COLO668 (cell line): ENCODE measurements around the gene TMTC4.
"Not testable (repeated sequence)": the region's sequence is repeated elsewhere in the genome, so short reads cannot be mapped to it uniquely, and the experiment has no call there.

Source experiments
- DNase-seq: peaks from one replicate; lab custom pipeline; 2025; ENCODE audit not compliant: unreplicated experiment; lab: John Stamatoyannopoulos, UW

TMTC4 gene, protein sequence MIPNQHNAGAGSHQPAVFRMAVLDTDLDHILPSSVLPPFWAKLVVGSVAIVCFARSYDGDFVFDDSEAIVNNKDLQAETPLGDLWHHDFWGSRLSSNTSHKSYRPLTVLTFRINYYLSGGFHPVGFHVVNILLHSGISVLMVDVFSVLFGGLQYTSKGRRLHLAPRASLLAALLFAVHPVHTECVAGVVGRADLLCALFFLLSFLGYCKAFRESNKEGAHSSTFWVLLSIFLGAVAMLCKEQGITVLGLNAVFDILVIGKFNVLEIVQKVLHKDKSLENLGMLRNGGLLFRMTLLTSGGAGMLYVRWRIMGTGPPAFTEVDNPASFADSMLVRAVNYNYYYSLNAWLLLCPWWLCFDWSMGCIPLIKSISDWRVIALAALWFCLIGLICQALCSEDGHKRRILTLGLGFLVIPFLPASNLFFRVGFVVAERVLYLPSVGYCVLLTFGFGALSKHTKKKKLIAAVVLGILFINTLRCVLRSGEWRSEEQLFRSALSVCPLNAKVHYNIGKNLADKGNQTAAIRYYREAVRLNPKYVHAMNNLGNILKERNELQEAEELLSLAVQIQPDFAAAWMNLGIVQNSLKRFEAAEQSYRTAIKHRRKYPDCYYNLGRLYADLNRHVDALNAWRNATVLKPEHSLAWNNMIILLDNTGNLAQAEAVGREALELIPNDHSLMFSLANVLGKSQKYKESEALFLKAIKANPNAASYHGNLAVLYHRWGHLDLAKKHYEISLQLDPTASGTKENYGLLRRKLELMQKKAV

DNA sequence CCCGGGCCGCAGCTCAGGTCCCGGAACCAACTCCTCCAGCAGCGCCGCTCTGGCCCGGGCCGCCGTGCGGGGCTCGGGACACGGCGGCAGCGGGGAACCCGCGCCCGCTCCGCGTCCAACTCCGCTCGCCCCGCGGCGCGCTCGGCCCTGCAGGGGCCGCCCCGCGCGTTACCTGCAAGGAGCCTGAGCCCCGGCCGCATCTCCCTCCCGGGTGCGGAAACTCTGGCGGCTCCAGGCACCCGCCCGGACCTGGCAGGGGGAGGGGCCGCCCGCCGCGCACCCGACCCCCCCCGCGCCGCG is at the start of gene TMTC4:
TMTC4 (minus strand) TSS at position 224 of the 300 bp plus-strand sequence. CDS start 4,433 bp downstream, outside the sequence.
- no peak for DNase-seq

DNA sequence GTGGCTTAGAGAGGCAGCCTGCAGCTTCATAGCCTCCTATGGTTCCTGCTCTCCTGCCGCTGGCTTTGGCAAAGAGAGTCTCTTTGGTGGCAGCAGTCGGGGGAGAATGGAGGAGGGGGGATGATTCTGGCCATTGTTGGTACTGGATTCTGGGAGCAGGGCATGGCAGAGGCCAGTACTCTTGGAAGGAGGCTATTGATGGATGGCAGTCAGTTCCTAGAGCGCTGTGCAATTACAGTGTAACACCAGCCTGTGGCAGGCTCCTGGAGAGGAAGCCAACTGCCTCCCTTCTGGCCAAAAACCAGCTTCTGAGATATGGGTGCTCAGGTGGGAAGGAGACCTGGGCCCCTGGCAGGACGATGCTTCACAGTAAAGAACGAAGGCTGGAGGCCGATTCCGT is 47.9 kb upstream of the TMTC4 start:
- DNase-seq: no peak

DNA sequence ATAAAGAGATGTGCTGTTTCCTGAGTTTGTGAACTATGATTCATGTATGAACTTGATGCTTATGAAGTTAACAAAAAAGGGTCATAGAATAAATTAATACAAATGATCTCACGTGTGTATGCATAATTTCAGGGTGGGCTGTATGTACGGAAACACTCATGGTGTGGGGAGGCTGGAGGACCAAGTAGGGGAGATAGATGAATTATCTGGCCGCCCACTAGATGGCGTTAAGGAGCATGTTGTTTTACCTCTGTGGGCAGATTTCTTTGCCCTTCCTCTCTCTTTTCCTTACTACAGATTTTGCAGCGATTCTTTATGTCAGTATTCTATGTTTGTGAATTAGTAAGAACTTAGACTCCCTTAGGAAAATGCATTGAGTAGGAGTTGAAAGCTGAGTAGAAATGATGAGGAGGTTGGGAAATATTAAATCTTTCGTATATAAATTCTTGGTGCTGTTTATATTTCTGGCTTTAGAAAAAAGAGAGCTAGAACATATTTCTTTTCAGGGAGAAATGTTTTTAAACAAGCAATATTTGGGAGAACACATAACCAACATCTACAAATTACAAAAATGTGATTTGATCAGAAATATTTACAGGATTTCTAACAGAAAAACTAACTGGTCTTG is 47.4 kb upstream of the TMTC4 start:
- DNase-seq: peak; percentile 82

DNA sequence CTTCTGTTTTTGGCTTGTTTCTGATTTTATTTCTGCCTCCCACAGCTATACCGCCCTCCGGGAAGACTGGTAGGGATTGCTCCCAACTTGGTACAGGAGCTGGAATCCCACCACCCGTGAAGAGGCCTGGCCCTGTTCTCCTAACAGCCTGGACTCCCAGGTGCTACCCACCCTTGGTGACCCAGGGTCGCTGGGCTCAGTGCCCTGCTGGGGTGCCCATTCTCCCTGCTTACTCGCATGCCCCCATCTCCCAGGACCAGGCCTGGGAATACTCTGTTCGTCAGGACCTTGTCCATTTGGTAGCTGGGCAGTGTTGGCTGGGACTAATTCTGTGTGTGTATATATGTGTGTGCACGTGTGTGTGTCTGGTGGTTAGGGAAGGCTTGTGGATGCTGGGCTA is 41.0 kb upstream of the TMTC4 start:
- no peak for DNase-seq

DNA sequence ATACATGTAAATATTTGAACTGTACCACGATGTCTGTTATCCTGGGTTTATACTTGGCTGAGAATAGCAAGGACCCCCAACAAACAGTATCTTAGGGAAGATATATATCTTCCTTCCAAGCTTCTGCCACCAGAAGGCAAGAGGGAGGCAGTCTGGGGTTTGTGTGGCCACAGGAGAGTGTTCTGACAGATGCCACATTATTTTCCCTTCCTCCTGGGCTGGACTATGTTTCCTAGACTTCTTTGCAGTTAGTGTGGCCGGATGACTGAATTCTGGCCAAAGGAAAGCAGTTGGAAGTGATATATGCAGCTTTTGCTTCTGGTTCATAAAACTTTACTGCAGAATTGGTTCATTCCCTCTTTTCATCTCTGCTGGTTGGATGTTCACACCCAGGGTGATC is 39.9 kb upstream of the TMTC4 start:
- DNase-seq: no peak

DNA sequence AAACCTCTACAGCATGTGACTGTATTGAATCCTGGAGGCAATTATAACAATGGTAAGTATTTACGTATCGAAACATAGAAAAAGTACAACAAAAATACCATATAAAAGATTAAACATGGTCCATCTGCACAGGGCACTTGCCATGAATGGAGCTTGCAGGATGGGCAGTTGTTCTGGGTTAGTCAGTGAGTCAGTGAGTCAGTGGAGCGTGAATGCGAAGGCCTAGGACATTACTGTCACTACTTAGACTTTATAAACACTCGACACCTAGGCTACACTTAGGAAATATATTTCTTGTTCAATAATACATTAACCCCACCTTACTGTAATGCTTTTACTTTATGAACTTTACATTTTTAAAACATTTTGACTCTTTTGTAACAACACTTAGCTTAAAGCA is 35.6 kb upstream of the TMTC4 start:
- peak; percentile 74 for DNase-seq

DNA sequence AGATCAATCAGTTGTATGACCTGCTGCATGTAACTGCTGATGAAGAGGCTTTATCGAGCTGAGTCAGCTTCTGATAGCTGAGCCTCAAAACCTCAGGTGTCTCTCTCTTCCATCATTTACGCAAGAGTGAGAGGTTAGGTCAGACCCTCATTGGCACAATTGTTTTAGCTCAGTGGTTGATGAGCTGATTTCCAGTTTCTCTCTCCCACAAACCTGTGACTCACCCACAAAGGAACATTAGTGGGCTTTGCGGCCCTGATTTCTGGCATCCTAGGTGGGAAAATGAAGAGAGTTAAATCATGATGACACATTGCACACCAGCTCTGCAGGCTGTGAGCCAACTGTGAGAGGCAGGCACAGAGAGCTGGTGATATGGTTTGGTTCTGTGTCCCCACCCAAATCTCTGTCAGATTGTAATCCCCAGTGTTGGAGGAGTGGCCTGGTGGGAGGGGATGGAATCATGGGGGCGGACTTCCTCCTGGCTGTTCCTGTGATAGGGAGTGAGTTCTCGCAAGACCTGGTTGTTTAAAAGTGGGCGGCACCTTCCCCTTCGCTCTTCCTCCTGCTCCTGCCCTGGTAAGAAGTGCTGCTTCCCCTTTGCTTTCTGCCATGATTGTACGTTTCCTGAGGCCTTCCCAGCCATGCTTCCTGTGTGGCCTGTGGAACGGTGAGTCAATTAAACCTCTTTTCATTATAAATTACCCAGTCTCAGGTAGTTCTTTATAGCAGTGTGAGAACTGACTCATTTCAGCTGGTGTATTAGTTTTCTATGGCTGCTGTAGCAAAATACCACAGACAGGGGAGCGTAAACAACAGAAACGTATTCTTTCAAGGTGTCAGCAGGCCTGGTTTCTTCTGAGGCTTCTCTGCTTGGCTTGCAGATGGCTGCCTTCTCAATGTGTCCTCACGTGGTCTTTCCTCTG is 33.5 kb upstream of the TMTC4 start:
- DNase-seq: no peak

DNA sequence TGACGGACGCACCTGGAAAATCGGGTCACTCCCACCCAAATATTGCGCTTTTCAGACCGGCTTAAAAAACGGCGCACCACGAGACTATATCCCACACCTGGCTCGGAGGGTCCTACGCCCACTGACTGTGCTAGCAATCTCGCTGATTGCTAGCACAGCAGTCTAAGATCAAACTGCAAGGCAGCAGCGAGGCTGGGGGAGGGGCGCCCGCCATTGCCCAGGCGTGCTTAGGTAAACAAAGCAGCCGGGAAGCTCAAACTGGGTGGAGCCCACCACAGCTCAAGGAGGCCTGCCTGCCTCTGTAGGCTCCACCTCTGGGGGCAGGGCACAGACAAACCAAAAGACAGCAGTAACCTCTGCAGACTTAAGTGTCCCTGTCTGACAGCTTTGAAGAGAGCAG is 23.7 kb upstream of the TMTC4 start:
- DNase-seq: not testable (repeated sequence)

DNA sequence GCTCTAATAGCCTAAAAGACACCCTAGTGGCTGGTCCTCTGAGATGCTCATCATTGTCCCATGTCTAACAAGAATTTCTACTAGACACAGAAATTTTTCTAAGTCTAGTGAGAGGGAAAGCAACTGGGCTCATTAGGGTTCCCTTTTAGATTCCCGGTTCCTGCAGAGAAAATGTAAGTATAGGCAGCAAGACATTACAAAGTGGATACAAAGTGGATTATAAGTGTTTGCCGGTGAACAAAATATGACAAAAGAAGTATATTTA is 20.8 kb upstream of the TMTC4 start:
- DNase-seq: no peak

DNA sequence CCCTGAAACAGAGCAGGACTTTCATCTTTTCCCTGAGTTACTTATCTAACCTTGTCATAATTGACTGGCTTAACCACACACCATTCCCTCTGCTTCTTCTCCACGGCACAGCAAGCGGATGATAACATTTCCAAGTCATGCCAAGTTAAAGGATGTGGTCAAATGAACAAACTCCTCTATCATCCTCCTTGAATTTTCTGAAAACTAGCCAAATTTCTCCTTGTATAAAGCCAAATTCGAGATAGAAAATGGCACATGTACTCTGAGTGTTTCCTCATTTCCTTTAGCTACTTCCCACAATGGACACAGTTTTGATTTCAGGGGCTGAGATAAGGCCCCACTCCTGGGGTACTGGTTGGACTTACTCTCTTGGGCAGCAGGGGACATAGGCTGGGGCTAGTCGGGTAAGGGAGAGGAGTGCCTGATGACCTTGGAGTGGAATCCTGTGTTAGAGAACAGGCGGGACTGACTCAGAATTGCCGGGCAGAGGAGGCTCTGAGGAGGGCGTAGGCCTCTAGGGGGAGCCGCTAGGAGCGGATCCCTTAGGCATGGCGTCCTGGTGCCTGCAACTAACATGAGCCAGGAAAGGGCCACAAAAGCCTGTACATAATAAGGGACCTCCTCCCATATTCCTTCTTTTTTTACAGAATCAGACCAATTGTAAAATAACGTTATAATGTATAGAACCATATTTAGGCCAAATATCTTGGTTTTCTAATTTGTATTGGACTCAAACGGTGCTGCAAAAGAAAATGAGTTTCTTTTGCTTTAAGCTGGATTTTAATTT is 20.3 kb upstream of the TMTC4 start:
- DNase-seq: peak; percentile 42

DNA sequence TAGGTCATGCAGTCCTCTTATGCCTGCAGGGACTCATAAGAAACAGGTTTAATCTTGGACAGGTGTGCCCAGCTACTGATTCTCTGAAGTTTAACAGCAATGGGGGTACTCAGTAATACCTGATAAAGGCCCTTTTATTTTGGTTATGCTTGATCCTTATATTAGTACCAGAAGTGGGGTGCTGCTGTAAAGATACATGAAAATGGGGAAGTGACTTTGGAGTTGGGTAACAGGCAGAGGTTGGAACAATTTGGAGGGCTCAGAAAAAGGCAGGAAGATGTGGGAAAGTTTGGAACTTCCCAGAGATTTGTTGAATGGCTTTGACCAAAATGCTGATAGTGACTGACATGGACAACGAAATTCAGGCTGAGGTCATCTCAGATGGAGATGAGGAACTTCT is 14.6 kb upstream of the TMTC4 start:
- no peak for DNase-seq

DNA sequence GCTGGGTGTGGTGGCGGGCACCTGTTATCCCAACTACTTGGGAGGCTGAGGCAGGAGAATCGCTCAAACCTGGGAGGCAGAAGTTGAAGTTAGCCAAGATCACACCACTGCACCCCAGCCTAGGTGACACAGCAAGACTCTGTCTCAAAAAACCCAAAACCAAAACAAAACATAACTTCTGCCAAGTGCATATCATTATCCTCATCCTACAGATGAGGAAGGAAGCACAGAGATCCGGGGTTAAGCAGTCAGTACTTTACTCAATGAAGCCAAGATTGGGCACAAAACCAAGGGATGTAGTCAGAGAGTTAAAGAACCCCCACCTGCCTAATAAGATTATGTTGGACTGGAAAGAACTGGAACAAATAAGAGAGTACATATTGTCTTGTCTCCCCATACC is 5.5 kb upstream of the TMTC4 start:
- no peak for DNase-seq

DNA sequence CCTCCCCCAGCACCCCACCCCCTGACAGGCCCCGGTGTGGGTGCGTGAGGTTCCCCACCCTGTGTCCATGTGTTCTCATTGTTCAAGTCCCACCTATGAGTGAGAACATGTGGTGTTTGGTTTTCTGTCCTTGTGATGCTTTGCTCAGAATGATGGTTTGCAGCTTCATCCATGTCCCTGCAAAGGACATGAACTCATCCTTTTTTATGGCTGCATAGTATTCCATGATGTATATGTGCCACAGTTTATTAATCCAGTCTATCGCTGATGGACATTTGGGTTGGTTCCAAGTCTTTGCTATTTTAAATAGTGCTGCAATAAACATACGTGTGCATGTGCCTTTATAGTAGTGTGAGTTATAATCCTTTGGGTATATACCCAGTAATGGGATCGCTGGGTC is 2.5 kb upstream of the TMTC4 start:
- not testable (repeated sequence) for DNase-seq

DNA sequence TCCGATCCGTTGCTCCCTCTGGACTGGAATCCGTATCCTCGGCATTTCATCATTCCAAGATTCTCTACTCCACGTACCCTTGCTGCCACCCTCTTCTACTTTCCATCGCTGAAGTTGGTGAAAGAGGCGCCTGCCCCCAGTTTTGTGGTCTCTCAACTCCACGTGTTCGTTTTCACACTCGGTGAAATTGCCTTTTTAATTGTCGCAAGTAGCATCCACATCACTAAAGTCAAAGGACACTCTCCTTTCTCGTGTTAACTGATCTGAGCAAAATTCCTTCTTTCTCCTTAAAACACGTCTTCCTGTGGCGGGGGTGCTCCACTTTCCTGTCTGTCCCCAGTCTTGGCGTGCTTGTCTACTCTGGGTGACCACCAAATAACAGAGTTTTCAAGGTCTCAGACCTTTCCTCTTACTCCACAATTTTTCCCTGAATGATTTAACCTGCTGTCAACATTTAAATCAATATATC is 1.1 kb upstream of the TMTC4 start:
- DNase-seq: no peak

DNA sequence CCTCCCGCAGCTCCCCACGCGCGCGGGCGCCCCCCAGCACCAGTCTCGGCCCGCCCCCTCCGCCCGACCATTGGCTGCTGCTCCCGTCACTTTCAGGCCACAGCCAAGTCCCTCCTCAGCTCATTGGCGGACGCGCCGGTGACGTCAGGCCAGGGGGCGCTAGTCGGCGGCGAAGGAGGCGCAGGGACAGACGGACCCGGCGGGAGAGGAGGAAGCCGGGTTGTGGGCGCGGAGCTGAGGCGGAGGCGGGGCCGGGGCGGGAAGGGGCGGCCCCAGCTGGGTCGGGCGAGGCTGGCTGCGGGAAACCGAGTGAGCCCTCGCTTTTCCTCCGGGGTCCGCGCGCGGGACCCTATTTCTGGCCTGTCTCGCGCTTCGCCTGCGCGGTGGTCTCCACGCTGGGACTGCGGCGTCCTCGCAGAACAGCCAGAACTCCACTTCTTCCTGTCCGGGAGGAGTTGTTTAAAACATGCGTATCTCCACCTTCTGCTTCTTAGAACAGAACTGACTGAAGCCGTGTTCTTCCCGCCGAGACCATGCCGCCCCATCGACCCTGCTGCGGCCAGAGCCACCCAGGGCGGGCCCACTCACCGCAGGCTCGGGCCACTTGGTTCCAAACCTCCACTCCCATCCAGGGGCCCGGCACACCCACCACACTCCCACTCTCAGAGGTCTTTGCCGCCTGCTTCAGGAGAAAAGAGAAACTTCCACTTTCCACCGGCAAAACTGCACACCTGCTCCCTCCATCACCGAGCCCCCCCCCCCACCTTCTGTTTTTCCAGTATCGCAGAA is 471 bp upstream of the TMTC4 start:
- peak; percentile 100 for DNase-seq

DNA sequence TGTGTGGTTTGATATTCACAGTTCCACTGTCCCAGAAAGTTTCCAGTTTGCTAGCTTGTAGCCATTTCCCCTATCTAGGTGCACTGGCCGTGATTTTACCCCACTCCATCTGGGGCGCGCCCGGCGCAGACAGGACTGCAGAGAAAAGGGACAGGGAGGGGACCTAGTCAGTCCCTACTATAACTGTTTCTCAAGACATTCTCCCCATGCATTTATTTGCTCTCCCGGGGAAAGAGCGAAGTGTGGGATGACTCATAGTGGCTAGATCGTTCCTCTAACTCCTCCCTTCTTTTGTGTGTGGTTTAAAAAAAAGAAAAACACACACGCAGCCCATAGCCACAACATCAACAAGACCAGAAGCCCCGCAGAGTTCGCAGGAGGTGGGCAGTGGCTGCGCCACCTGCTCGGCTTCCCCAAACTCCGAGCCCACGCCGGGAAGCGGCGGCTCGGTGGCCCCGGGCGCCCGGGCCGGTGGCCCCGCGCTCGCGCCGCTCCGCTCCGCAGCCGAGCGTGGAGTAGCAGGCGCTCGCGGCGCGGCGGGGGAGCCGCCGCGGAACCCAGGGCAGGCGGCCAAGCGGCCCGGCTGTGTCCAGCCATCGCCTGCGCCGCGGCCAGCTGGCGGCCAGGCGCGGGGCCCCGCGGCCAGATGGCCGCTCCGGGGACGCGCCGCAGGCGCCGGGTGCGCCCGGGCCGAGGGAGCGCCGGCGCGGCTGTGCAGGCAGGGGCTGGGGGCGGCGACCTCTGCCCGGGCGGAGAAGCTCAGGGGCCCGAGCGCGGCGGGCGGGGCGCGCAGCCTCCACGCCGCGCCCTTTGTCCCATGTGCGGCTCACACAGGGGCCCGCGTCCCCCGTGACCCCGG is 653 bp downstream of the TMTC4 start:
- peak; percentile 87 for DNase-seq

DNA sequence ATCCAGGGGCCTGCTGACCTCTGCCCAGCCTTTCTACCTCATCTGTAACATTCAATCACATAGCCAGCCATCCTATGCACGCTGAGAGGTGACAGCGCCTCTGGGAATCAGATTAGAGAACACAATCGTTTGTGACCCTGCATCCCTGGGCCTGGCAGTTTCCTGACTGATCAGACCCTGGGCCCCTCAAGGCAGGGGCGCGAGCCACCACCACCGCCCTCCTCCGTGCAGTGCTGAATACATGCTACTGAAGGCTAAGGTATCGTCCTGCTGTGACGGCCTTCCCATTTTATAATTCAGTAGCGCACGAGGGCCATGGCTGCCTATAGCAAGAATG is 1.3 kb downstream of the TMTC4 start:
- peak; percentile 62 for DNase-seq

DNA sequence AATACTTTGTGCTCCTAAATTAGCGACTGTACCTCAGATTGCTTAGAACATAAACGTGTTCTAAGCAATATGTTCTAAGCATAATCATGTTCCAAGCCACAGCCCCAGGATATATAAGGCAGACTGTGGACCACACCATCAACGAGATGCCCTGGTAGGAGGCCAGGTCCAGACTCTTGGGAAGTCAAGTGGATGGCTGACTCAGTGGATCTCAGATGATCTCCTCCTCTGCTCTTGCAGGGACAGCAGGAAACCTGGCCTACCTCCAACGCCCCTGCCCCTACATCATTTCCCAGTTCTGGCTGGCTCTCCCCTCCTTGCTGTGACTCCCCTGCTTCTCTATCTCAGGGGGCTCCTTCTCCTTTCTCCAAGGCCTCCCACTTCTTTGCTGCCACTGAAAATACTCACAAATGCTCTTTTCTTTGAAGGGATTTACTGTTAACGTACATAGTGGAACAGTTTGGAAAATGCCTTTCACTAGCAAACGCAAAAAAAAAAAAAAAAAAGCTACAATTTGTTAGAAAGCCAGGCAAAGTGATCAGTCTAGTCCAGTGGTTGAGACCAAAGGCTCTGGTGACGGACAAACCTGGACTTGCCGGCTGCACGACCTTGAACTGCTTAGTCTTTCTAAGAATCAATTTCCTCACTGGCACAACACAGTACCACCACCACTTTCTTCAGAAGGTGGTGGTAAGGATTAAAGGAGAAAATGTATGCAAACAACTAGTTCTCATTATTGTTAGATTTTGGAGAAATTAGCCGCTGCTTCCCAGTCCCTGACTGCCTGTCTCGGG is 3.0 kb downstream of the TMTC4 start:
- no peak for DNase-seq
